Adipose tissue (tissue), 3 donors: Measurements from ENCODE around the gene ZMYND10. TPM values are rescaled to one million over a fixed set of nuclear protein-coding genes. Genes with fewer than 3 reads are reported as not detected.
"Not testable (repeated sequence)": the region's sequence is repeated elsewhere in the genome, so short reads cannot be mapped to it uniquely, and the experiment has no call there.

ENCODE experiments used
- H3K27ac ChIP-seq: one replicate; pipeline ENCODE4 v1.5.1; 2013; ENCODE audit warnings: low read depth, low read length
- WGBS, 3 donors: extraction: QIAGEN DNeasy Blood & Tissue Kit; methylation state at CpG; one replicate each; pipeline ENCODE4 v1.1.7; 2013; 5-methylcytosine and 5-hydroxymethylcytosine counted together
- polyA plus RNA-seq, 3 donors: library from polyadenylated mRNA; stranded (reverse); fragments of 200-250 nt; gene quantifications; one replicate each; pipeline ENCODE4 v1.2.3, GENCODE V29; 2013
- donor health status: healthy with polysubstance abuse.
- donor health status: Bipolar disorder and iron deficiency.
- donor health status: healthy.

Gene ZMYND10
- polyA plus RNA-seq, 3 donors: 0.28 to 1.1 TPM; not detected in 1

GRCh38 chr3:50321336-50322114 lies 24.0 kb downstream of the ZMYND10 start:
- peak overlapping the region; percentile 63 for H3K27ac ChIP-seq
- WGBS, 3 donors: 0 to 1% (median 1%) methylated on average over 54 to 59 of the region's 59 CpGs

GRCh38 chr3:50320853-50321335 lies 24.6 kb downstream of the ZMYND10 start:
- 0 to 1% (median 0%) methylated on average over 26 to 45 of the region's 45 CpGs for WGBS, 3 donors
- peak overlapping the region; percentile 63 for H3K27ac ChIP-seq

- no peak overlapping the region for H3K27ac ChIP-seq
- 74 to 82% (median 78%) methylated on average over 29 of the region's 29 CpGs for WGBS, 3 donors
Measured at GRCh38 chr3:50319894-50320625, 25.5 kb downstream of the ZMYND10 start.

- no peak overlapping the region for H3K27ac ChIP-seq
- WGBS, 3 donors: 80 to 85% (median 81%) methylated on average over 16 of the region's 16 CpGs
Measured at GRCh38 chr3:50319181-50319893, 26.2 kb downstream of the ZMYND10 start.

- WGBS, 3 donors: 57 to 83% (median 61%) methylated on average over 10 of the region's 10 CpGs
- no peak overlapping the region for H3K27ac ChIP-seq
Measured at GRCh38 chr3:50318615-50319014, 26.9 kb downstream of the ZMYND10 start.

- WGBS, 3 donors: 80 to 86% (median 83%) methylated on average over 11 of the region's 11 CpGs
- H3K27ac ChIP-seq: no peak overlapping the region
Measured at GRCh38 chr3:50318163-50318562, 27.4 kb downstream of the ZMYND10 start.

- 56 to 70% (median 68%) methylated on average over 6 of the region's 6 CpGs for WGBS, 3 donors
- no peak overlapping the region for H3K27ac ChIP-seq
Measured at GRCh38 chr3:50317300-50317699, 28.2 kb downstream of the ZMYND10 start.

- WGBS, 3 donors: 56 to 78% (median 63%) methylated on average over 9 of the region's 9 CpGs
- H3K27ac ChIP-seq: no peak overlapping the region
Measured at GRCh38 chr3:50316657-50317242, 28.8 kb downstream of the ZMYND10 start.

GRCh38 chr3:50314816-50315215 lies 30.7 kb downstream of the ZMYND10 start:
- H3K27ac ChIP-seq: no peak overlapping the region
- 97 to 100% (median 98%) methylated on average over 4 of the region's 4 CpGs for WGBS, 3 donors

- H3K27ac ChIP-seq: no peak overlapping the region
- whole genome bisulfite sequencing, 3 donors: 66 to 84% (median 83%) methylated on average over 3 of the region's 3 CpGs
Measured at GRCh38 chr3:50314342-50314741, 31.2 kb downstream of the ZMYND10 start.

GRCh38 chr3:50312041-50312440 lies 33.5 kb downstream of the ZMYND10 start:
- not testable (repeated sequence) for H3K27ac ChIP-seq
- WGBS, 3 donors: 90 to 97% (median 92%) methylated on average over 12 to 31 of the region's 32 CpGs

- no peak overlapping the region for H3K27ac ChIP-seq
Measured at GRCh38 chr3:50304601-50305000, 40.9 kb downstream of the ZMYND10 start.

- 51 to 55% (median 54%) methylated on average over 14 of the region's 14 CpGs for WGBS, 3 donors
- no peak within 1 kb of the TSS for H3K27ac ChIP-seq
Measured at GRCh38 chr3:50303013-50303815, 42.3 kb downstream of the ZMYND10 start, which contains the start of gene HYAL1. Gene HYAL1, minus strand, starts transcription at chr3:50303574. Its CDS starts 618 bp downstream, at chr3:50302956.

- WGBS, 3 donors: 82 to 88% (median 85%) methylated on average over 32 of the region's 32 CpGs
- no peak overlapping the region for H3K27ac ChIP-seq
Measured at GRCh38 chr3:50302095-50303012, 43.2 kb downstream of the ZMYND10 start.

GRCh38 chr3:50300681-50301254 lies 44.8 kb downstream of the ZMYND10 start:
- H3K27ac ChIP-seq: peak overlapping the region; percentile 40
- 85 to 98% (median 88%) methylated on average over 6 of the region's 6 CpGs for WGBS, 3 donors

GRCh38 chr3:50299929-50300680 lies 45.4 kb downstream of the ZMYND10 start:
- 39 to 52% (median 40%) methylated on average over 12 of the region's 12 CpGs for WGBS, 3 donors
- peak overlapping the region; percentile 40 for H3K27ac ChIP-seq
